SK-N-SH treated with all-trans-retinoic acid at 6 μM for 48 hours (cell line): ENCODE data around the gene ITGA8.

Experiments used
- ATAC-seq: fragments of 200-7000 bp; cut with Tn5 transposase; 3 replicates; pipeline ENCODE4 v1.9.1; 2020; ENCODE audit warnings: mild to moderate bottlenecking, moderate library complexity
- ARNTL ChIP-seq: fragments of 450-650 bp; formaldehyde crosslinking; IDR thresholded peaks from 2 replicates; pipeline ENCODE4 v1.5.0; 2020; ENCODE audit warnings: low read depth, mild to moderate bottlenecking, moderate library complexity, borderline replicate concordance
- BACH2 ChIP-seq: fragments of 250-450 bp; sonication (Bioruptor Pico); IDR thresholded peaks from 2 replicates; pipeline ENCODE4 v1.9.0; 2021; ENCODE audit warnings: mild to moderate bottlenecking, borderline replicate concordance
- CSDC2 ChIP-seq: fragments of 250-450 bp; sonication (Bioruptor Pico); IDR thresholded peaks from 2 replicates; pipeline ENCODE4 v1.5.0; 2020; ENCODE audit warnings: mild to moderate bottlenecking, moderate library complexity
- ESRRG ChIP-seq: fragments of 250-450 bp; sonication (Bioruptor Pico); IDR thresholded peaks from 2 replicates; pipeline ENCODE4 v1.6.1; 2021; ENCODE audit warnings: mild to moderate bottlenecking
- ISL1 ChIP-seq: fragments of 250-450 bp; sonication (Bioruptor Pico); IDR thresholded peaks from 2 replicates; pipeline ENCODE4 v2.1.2; 2022; ENCODE audit warnings: mild to moderate bottlenecking, moderate library complexity
- POU6F1 ChIP-seq: fragments of 250-450 bp; sonication (Bioruptor Pico); IDR thresholded peaks from 2 replicates; pipeline ENCODE4 v1.8.0; 2021; ENCODE audit warnings: low read depth, mild to moderate bottlenecking, moderate library complexity, borderline replicate concordance
- PPARA ChIP-seq: fragments of 250-450 bp; sonication (Bioruptor Pico); IDR thresholded peaks from 2 replicates; pipeline ENCODE4 v1.5.0; 2020; ENCODE audit warnings: mild to moderate bottlenecking, borderline replicate concordance
- TCF4 ChIP-seq: fragments of 250-450 bp; sonication (Bioruptor Pico); IDR thresholded peaks from 2 replicates; pipeline ENCODE4 v1.8.0; 2021; ENCODE audit warnings: mild to moderate bottlenecking, moderate library complexity, borderline replicate concordance
- TOX ChIP-seq: fragments of 250-450 bp; sonication (Bioruptor Pico); IDR thresholded peaks from 2 replicates; pipeline ENCODE4 v1.8.0; 2021; ENCODE audit warnings: mild to moderate bottlenecking, moderate library complexity, borderline replicate concordance
- ZC3H10 ChIP-seq: fragments of 250-450 bp; sonication (Bioruptor Pico); IDR thresholded peaks from 2 replicates; pipeline ENCODE4 v1.5.1; 2021; ENCODE audit warnings: mild to moderate bottlenecking, moderate library complexity
- ZFP3 ChIP-seq: fragments of 250-450 bp; sonication (Bioruptor Pico); IDR thresholded peaks from 2 replicates; pipeline ENCODE4 v1.5.0; 2020; ENCODE audit warnings: mild to moderate bottlenecking, moderate library complexity
- ZNF565 ChIP-seq: fragments of 450-650 bp; formaldehyde crosslinking; conservative IDR thresholded peaks from 2 replicates; pipeline ENCODE4 v1.5.0; 2020; ENCODE audit warnings: low read depth, mild to moderate bottlenecking, moderate library complexity
- ZNF8 ChIP-seq: fragments of 450-650 bp; formaldehyde crosslinking; IDR thresholded peaks from 2 replicates; pipeline ENCODE4 v1.5.0; 2020; ENCODE audit warnings: mild to moderate bottlenecking, moderate library complexity
- TF ChIP-seq, protein P1 (sequence below): fragments of 250-450 bp; sonication (Bioruptor Pico); IDR thresholded peaks from 2 replicates; pipeline ENCODE4 v1.5.1; 2021; ENCODE audit warnings: mild to moderate bottlenecking, moderate library complexity
- TF ChIP-seq, protein P2 (sequence below): fragments of 250-450 bp; sonication (Bioruptor Pico); IDR thresholded peaks from 2 replicates; pipeline ENCODE4 v1.8.0; 2020; ENCODE audit warnings: mild to moderate bottlenecking, moderate library complexity, borderline replicate concordance
- TF ChIP-seq, protein P3 (sequence below): fragments of 250-450 bp; sonication (Bioruptor Pico); IDR thresholded peaks from 2 replicates; pipeline ENCODE4 v1.5.0; 2020; ENCODE audit warnings: mild to moderate bottlenecking, moderate library complexity

ITGA8 gene

DNA sequence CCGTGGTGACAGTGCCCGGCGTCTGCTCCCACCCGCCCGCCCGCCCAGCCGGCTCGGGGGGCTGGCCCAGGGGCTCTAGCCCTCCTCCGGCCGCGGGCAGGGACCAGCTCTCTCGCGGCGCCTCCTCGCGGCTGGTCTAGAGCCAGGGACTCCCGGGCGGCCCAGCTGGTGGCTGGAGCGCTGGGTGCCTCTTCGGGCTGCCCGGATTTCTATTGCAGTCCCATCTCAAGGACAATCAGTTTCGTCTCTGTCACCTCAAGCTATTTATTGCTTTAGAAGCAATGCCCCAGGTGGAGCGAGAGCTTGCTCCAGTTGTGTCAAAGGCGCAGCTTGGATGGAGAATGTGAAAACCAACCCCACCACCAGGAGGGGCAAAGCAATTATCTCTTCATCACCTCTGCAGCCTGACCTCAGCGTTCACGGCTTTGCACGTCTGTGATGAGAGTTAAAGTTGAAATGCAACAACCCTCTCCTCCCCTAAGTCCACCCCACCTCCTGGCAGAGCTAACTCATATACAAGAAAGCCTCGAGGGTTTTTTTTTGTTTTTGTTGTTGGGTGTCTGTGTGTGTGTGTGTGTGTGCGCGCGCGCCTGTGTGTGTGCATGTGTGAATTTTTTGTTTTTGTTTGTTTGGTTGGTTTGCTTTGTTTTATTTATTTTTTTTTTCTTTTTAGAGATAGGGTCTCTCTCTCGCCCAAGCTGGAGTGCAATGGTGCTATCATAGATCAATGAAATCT is at the start of gene ITGA8:
TSS of gene ITGA8 (minus strand) at position 24 of the 736 bp plus-strand sequence. CDS start 151 bp downstream, outside the sequence.
- peak; percentile 53; the same call in 2 of the 3 replicates for ATAC-seq
- TF ChIP-seq ZFP3 (CRISPR knock-in tag) (no peak), ISL1 (CRISPR knock-in tag) (no peak), BACH2 (CRISPR knock-in tag) (no peak), PPARA (CRISPR knock-in tag) (no peak), ZNF8 (CRISPR knock-in tag) (no peak), ZC3H10 (CRISPR knock-in tag) (no peak), POU6F1 (CRISPR knock-in tag) (no peak)
- TF ChIP-seq, protein P1, sequence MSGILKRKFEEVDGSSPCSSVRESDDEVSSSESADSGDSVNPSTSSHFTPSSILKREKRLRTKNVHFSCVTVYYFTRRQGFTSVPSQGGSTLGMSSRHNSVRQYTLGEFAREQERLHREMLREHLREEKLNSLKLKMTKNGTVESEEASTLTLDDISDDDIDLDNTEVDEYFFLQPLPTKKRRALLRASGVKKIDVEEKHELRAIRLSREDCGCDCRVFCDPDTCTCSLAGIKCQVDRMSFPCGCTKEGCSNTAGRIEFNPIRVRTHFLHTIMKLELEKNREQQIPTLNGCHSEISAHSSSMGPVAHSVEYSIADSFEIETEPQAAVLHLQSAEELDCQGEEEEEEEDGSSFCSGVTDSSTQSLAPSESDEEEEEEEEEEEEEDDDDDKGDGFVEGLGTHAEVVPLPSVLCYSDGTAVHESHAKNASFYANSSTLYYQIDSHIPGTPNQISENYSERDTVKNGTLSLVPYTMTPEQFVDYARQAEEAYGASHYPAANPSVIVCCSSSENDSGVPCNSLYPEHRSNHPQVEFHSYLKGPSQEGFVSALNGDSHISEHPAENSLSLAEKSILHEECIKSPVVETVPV (CRISPR knock-in tag), result no peak
- TF ChIP-seq, protein P2, sequence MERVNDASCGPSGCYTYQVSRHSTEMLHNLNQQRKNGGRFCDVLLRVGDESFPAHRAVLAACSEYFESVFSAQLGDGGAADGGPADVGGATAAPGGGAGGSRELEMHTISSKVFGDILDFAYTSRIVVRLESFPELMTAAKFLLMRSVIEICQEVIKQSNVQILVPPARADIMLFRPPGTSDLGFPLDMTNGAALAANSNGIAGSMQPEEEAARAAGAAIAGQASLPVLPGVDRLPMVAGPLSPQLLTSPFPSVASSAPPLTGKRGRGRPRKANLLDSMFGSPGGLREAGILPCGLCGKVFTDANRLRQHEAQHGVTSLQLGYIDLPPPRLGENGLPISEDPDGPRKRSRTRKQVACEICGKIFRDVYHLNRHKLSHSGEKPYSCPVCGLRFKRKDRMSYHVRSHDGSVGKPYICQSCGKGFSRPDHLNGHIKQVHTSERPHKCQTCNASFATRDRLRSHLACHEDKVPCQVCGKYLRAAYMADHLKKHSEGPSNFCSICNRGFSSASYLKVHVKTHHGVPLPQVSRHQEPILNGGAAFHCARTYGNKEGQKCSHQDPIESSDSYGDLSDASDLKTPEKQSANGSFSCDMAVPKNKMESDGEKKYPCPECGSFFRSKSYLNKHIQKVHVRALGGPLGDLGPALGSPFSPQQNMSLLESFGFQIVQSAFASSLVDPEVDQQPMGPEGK (CRISPR knock-in tag), result no peak
- TF ChIP-seq, protein P3, sequence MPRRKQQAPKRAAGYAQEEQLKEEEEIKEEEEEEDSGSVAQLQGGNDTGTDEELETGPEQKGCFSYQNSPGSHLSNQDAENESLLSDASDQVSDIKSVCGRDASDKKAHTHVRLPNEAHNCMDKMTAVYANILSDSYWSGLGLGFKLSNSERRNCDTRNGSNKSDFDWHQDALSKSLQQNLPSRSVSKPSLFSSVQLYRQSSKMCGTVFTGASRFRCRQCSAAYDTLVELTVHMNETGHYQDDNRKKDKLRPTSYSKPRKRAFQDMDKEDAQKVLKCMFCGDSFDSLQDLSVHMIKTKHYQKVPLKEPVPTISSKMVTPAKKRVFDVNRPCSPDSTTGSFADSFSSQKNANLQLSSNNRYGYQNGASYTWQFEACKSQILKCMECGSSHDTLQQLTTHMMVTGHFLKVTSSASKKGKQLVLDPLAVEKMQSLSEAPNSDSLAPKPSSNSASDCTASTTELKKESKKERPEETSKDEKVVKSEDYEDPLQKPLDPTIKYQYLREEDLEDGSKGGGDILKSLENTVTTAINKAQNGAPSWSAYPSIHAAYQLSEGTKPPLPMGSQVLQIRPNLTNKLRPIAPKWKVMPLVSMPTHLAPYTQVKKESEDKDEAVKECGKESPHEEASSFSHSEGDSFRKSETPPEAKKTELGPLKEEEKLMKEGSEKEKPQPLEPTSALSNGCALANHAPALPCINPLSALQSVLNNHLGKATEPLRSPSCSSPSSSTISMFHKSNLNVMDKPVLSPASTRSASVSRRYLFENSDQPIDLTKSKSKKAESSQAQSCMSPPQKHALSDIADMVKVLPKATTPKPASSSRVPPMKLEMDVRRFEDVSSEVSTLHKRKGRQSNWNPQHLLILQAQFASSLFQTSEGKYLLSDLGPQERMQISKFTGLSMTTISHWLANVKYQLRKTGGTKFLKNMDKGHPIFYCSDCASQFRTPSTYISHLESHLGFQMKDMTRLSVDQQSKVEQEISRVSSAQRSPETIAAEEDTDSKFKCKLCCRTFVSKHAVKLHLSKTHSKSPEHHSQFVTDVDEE, result no peak

GRCh38 chr10:15764892-15765454 is 45.3 kb upstream of the ITGA8 start:
- ATAC-seq, result no peak
- TF ChIP-seq CSDC2 (CRISPR knock-in tag) (no peak), ZNF565 (CRISPR knock-in tag) (no peak), ARNTL (CRISPR knock-in tag) (no peak), ZNF8 (CRISPR knock-in tag) (no peak), TCF4 (no peak), BACH2 (CRISPR knock-in tag) (no peak), ESRRG (CRISPR knock-in tag) (no peak), POU6F1 (CRISPR knock-in tag) (no peak), ZC3H10 (CRISPR knock-in tag) (no peak), TOX (no peak), ISL1 (CRISPR knock-in tag) (no peak)
- TF ChIP-seq, protein P2 (CRISPR knock-in tag), result no peak
- TF ChIP-seq, protein P1 (CRISPR knock-in tag), result no peak
